Activated naive CD8-positive, alpha-beta T cell treated with anti-CD3 and anti-CD28 coated beads, Interleukin-2, amount 50 U/mL, for 24 hours (primary cell): Measurements from ENCODE around the gene FANCD2.
"Not testable (repeated sequence)": the region's sequence is repeated elsewhere in the genome, so short reads cannot be mapped to it uniquely, and the experiment has no call there.

Experiments
- ATAC-seq: fragments of 150-1000 bp; cut with Tn5 transposase; one replicate; pipeline ENCODE4 v1.10.0; 2021
- DNase-seq: peaks from one replicate; pipeline ENCODE4 v3.0.0; 2021
- H3K27ac Mint-ChIP-seq: one replicate; pipeline ENCODE4 v1.8.0; 2021; ENCODE audit warnings: mild to moderate bottlenecking, mixed read lengths
- H3K27me3 Mint-ChIP-seq: one replicate; pipeline ENCODE4 v1.8.0; 2021; ENCODE audit warnings: mixed read lengths
- H3K36me3 Mint-ChIP-seq: one replicate; pipeline ENCODE4 v1.8.0; 2021; ENCODE audit warnings: low read depth, mixed read lengths
- H3K4me1 Mint-ChIP-seq: one replicate; pipeline ENCODE4 v1.8.0; 2021; ENCODE audit warnings: mixed read lengths
- H3K4me3 Mint-ChIP-seq: one replicate; pipeline ENCODE4 v1.8.0; 2021; ENCODE audit warnings: mild to moderate bottlenecking, moderate library complexity, mixed read lengths
- H3K9me3 Mint-ChIP-seq: one replicate; pipeline ENCODE4 v1.8.0; 2021; ENCODE audit warnings: mixed read lengths

Gene FANCD2

DNA sequence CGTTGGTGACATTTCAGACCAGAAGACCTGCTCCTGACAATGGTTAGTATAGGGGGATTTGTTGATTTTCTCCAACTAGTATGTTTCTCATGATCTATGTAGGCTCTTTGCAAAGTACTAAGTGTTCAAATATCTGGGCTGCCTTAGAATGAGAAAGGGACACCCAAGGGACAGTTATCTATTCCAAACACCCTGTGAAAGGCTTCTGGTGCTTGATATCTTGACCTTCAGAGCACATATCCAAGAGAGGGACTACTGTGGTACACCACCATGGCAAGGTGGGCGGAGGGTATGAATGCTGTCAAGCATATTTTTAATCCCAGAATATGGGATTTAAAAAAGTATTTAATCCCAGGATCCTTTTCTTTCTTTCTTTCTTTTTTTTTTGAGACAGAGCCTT lies 80.7 kb downstream of the FANCD2 start:
- H3K4me1 Mint-ChIP-seq, result no peaks in the 10 kb centered on the region
- ATAC-seq, result no peak

GRCh38 chr3:10108091-10108490 lies 81.9 kb downstream of the FANCD2 start, which contains the start of gene FANCD2OS:
TSS of gene FANCD2OS (minus strand) at chr3:10108255. CDS start at chr3:10104774, 3,481 bp downstream.
- ATAC-seq (no peak), DNase-seq (no peak)
- no peaks in the 10 kb centered on the region for H3K4me1 Mint-ChIP-seq
- no peak within 1 kb of the TSS for H3K4me3 Mint-ChIP-seq
- peak within 1 kb of the TSS; percentile 10 for H3K27ac Mint-ChIP-seq
- H3K36me3 Mint-ChIP-seq, result peaks cover 2% of the 10 kb centered on the region
- no peaks in the 10 kb centered on the region for H3K27me3 Mint-ChIP-seq
- H3K9me3 Mint-ChIP-seq, result no peaks in the 10 kb centered on the region

More for the DNA sequence above, 80.7 kb downstream of the FANCD2 start:
- Mint-ChIP-seq H3K27me3 (no peaks in the 10 kb centered on the region), H3K27ac (no peak overlapping the region), H3K9me3 (no peaks in the 10 kb centered on the region), H3K4me3 (no peak overlapping the region), H3K36me3 (peaks cover 4% of the 10 kb centered on the region)
- no peak for DNase-seq

GRCh38 chr3:10115326-10116137 lies 89.3 kb downstream of the FANCD2 start, which contains the start of gene BRK1:
TSS of gene BRK1 (plus strand) at chr3:10115675. CDS start at chr3:10115702, 27 bp downstream.
- H3K27ac Mint-ChIP-seq, result peak within 1 kb of the TSS; percentile 100
- peaks cover 31% of the 10 kb centered on the region for H3K36me3 Mint-ChIP-seq
- H3K4me3 Mint-ChIP-seq, result peak within 1 kb of the TSS; percentile 100
- H3K4me1 Mint-ChIP-seq, result peaks cover 45% of the 10 kb centered on the region
- peaks cover 2% of the 10 kb centered on the region for H3K27me3 Mint-ChIP-seq
- ATAC-seq (peak; percentile 99), DNase-seq (peak; percentile 95)
- no peaks in the 10 kb centered on the region for H3K9me3 Mint-ChIP-seq

DNA sequence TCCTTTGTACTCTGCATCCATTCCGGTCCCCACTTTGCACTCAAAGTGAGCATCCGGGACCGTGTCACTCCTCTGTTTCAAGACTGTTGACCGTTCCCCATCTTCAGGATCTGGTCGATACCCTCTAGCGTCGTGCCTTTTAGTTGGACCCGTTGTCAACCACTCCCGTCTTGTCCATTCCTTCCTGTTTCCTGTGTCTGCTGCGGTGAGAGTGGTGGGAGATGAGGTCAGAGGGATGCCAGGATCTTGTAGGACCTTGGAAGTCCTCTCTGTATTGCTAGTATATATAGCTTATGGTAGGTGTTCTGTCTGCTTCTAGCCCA lies 89.9 kb downstream of the FANCD2 start:
- peaks cover 37% of the 10 kb centered on the region for H3K36me3 Mint-ChIP-seq
- H3K4me3 Mint-ChIP-seq, result peak overlapping the region; percentile 100
- H3K4me1 Mint-ChIP-seq, result peaks cover 49% of the 10 kb centered on the region
- ATAC-seq, result peak; percentile 6
- H3K27me3 Mint-ChIP-seq, result peaks cover 2% of the 10 kb centered on the region
- DNase-seq, result peak; percentile 15
- H3K9me3 Mint-ChIP-seq, result no peaks in the 10 kb centered on the region
- peak overlapping the region; percentile 100 for H3K27ac Mint-ChIP-seq

DNA sequence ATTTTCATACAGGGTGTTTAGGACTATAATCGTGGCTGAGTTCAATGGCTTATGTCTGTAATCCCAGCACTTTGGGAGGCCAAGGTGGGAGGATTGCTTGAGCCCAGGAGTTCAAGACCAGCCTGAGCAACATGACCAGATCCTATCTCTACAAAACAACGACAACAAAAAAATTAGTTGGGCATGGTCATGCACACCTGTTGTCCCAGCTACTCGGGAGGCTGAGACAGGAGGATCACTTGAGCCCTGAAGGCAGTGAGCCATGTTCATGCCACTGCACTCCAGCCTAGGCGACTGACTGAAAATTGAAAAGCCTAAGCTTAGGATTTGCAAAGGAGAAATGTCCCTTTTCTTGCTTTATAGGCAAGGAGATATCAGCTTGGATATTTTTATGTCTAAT lies 90.7 kb downstream of the FANCD2 start:
- no peak for DNase-seq
- peaks cover 2% of the 10 kb centered on the region for H3K27me3 Mint-ChIP-seq
- H3K36me3 Mint-ChIP-seq, result peaks cover 40% of the 10 kb centered on the region
- H3K4me1 Mint-ChIP-seq, result peaks cover 52% of the 10 kb centered on the region
- no peak for ATAC-seq
- peak overlapping the region; percentile 100 for H3K27ac Mint-ChIP-seq
- H3K9me3 Mint-ChIP-seq, result no peaks in the 10 kb centered on the region
- H3K4me3 Mint-ChIP-seq, result peak overlapping the region; percentile 100

- Mint-ChIP-seq H3K4me1 (peaks cover 63% of the 10 kb centered on the region), H3K27ac (no peak overlapping the region), H3K36me3 (peaks cover 53% of the 10 kb centered on the region), H3K9me3 (no peaks in the 10 kb centered on the region), H3K27me3 (peaks cover 2% of the 10 kb centered on the region), H3K4me3 (no peak overlapping the region)
- ATAC-seq, result no peak
- no peak for DNase-seq
These were observed 93.1 kb downstream of the FANCD2 start for GRCh38 chr3:10119376-10119775.

GRCh38 chr3:10121064-10121463 lies 94.8 kb downstream of the FANCD2 start:
- no peak for DNase-seq
- Mint-ChIP-seq H3K4me3 (no peak overlapping the region), H3K27me3 (no peaks in the 10 kb centered on the region), H3K36me3 (peaks cover 59% of the 10 kb centered on the region), H3K9me3 (no peaks in the 10 kb centered on the region), H3K4me1 (peaks cover 54% of the 10 kb centered on the region), H3K27ac (no peak overlapping the region)
- no peak for ATAC-seq

DNA sequence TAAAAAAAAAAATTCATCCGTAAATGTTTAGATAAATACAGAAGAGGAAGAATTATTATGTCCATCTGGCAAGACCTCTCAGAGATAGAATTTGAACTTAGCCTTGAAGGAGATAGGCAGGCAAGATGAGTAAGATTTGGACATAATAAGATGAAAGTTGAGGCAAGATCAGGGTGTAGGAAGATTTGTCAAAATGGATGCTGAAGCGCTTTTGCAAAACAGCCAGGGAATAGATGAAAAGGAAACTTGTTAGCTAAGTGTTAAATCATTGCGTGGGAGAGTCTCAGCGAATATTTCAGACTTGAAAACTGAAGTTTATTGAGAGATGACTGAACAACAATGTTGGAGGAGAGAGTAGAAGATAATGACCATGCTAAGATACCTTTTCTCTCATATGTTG lies 96.5 kb downstream of the FANCD2 start:
- no peak for ATAC-seq
- peaks cover 39% of the 10 kb centered on the region for H3K4me1 Mint-ChIP-seq
- H3K27ac Mint-ChIP-seq, result peak overlapping the region; percentile 23
- no peaks in the 10 kb centered on the region for H3K9me3 Mint-ChIP-seq
- H3K27me3 Mint-ChIP-seq, result no peaks in the 10 kb centered on the region
- H3K4me3 Mint-ChIP-seq, result no peak overlapping the region
- no peak for DNase-seq
- peaks cover 63% of the 10 kb centered on the region for H3K36me3 Mint-ChIP-seq

DNA sequence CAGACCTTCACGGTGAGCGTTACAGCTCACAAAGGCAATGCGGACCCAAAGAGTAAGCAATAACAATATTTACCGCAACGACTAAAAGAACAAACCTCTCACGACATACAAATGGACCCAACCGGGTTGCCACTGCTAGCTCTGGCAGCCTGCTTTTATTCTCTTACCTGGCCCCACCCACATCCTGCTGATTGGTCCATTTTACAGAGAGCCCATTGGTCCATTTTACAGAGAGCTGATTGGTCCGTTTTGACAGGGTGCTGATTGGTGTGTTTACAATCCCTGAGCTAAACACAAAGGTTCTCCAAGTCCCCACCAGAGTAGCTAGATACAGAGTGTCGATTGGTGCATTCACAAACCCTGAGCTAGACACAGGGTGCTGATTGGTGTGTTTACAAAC lies 109.6 kb downstream of the FANCD2 start:
- H3K9me3 Mint-ChIP-seq, H3K4me3 Mint-ChIP-seq, ATAC-seq, H3K27ac Mint-ChIP-seq, H3K4me1 Mint-ChIP-seq, DNase-seq, H3K27me3 Mint-ChIP-seq, H3K36me3 Mint-ChIP-seq: not testable (repeated sequence)

DNA sequence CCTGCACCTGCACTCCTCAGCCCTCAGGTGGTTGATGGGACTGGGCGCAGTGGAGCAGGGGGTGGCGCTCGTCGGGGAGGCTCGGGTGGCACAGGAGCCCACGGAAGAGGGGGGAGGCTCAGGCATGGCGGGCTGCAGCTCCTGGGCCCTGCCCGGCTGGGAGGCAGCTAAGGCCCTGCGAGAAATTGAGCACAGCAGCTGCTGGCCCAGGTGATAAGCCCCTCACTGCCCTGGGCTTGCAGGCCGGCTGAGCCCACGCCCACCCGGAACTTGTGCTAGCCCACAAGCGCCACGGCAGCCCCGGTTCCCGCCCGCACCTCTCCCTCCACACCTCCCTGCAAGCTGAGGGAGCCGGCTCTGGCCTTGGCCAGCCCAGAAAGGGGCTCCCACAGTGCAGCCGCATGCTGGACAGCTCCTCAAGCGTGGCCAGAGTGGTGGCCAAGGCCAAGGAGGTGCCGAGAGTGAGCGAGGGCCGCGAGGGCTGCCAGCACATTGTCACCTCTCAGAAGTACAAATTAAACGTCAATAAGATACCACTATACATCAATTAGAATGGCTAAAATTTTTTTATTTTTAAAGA lies 110.3 kb downstream of the FANCD2 start:
- no peak overlapping the region for H3K4me3 Mint-ChIP-seq
- H3K36me3 Mint-ChIP-seq, result no peaks in the 10 kb centered on the region
- H3K9me3 Mint-ChIP-seq, result no peaks in the 10 kb centered on the region
- H3K27me3 Mint-ChIP-seq, result no peaks in the 10 kb centered on the region
- no peak overlapping the region for H3K27ac Mint-ChIP-seq
- ATAC-seq (no peak), DNase-seq (no peak)
- peaks cover 7% of the 10 kb centered on the region for H3K4me1 Mint-ChIP-seq

DNA sequence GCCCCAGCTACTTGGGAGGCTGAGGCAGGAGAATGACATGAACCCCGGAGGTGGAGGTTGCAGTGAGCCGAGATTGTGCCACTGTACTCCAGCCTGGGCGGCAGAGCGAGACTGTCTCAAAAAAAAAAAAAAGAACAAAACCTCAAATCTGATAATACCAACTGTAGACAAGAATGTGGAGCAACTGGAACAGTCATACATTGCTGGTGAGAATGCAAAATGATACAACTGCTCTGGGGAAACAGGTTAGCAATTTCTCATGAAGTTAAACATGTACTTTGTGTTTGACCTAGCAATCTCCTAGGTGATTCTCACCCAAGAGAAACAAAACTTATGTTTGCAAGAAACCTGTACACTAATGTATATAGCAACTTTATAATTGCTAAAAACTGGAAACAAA lies 110.9 kb downstream of the FANCD2 start:
- no peaks in the 10 kb centered on the region for H3K27me3 Mint-ChIP-seq
- ATAC-seq, result no peak
- no peak overlapping the region for H3K4me3 Mint-ChIP-seq
- H3K4me1 Mint-ChIP-seq, result peaks cover 7% of the 10 kb centered on the region
- no peaks in the 10 kb centered on the region for H3K36me3 Mint-ChIP-seq
- no peak for DNase-seq
- no peak overlapping the region for H3K27ac Mint-ChIP-seq
- no peaks in the 10 kb centered on the region for H3K9me3 Mint-ChIP-seq

- H3K36me3 Mint-ChIP-seq, result peaks cover 19% of the 10 kb centered on the region
- peak overlapping the region; percentile 95 for H3K4me3 Mint-ChIP-seq
- H3K4me1 Mint-ChIP-seq, result peaks cover 33% of the 10 kb centered on the region
- H3K27me3 Mint-ChIP-seq, result no peaks in the 10 kb centered on the region
- H3K27ac Mint-ChIP-seq, result peak overlapping the region; percentile 86
- H3K9me3 Mint-ChIP-seq, result no peaks in the 10 kb centered on the region
- ATAC-seq (no peak), DNase-seq (no peak)
These were observed 114.8 kb downstream of the FANCD2 start for GRCh38 chr3:10140996-10141546.

DNA sequence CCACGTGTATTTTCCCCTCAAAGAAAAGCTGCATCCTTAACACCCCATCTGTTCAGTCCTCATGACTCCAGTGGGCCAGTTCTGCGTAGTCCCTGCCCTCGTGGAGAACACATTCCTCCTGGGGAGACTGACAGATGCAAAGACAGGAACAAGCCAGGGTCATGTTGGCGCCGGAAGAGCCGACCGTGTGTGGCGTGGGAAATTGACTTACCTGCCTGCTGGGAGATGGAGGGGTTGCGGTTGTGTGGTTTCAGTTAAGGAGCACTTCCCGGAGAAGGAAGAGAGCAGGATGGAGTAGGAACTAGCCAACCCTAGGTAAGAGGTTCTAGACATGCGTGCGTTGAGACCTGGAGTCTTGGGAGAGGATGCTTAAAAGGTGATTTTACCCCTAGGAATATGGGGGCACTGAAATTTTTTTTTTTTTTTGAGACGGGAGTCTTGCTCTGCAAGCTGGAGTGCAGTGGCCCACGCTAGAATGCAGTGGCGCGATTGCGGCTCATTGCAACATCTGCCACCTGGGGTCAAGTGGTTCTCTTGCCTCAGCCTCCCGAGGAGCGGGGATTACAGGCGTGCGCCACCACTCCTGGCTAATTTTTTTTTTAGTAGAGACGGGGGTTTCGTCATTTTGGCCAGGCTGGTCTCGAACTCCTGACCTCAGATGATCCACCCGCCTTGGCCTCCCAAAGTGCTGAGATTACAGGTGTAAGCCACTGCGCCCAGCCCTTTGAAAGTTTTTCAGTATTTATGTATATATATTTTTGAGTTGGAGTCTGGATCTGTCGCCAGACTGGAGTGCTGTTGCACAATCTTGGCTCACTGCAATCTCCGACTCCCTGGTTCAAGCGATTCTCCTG lies 116.7 kb downstream of the FANCD2 start:
- H3K27ac Mint-ChIP-seq, result peak overlapping the region; percentile 86
- no peaks in the 10 kb centered on the region for H3K27me3 Mint-ChIP-seq
- no peak for DNase-seq
- H3K4me1 Mint-ChIP-seq, result peaks cover 41% of the 10 kb centered on the region
- H3K9me3 Mint-ChIP-seq, result no peaks in the 10 kb centered on the region
- no peak for ATAC-seq
- peak overlapping the region; percentile 95 for H3K4me3 Mint-ChIP-seq
- H3K36me3 Mint-ChIP-seq, result peaks cover 26% of the 10 kb centered on the region

DNA sequence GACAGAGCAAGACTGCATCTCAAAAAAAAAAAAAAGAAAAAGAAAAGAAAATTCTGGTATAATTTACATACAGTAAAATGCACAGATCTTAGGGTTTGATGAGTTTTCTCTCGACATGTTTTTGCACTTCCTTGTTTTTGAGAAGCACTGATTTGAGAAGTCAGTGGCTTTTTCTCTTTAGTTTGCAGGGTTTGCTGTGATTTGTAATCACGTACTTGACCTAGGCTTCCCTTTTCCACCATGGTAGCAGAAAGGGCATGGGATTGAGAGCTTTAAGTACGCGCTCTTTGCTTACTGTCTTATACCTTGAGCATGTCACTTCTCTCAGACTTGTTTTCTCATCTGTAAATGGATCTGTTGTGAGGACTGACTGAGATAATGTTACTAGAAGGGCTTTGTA lies 119.4 kb downstream of the FANCD2 start:
- DNase-seq, result no peak
- Mint-ChIP-seq H3K4me1 (peaks cover 45% of the 10 kb centered on the region), H3K9me3 (no peaks in the 10 kb centered on the region), H3K27ac (no peak overlapping the region), H3K4me3 (peak overlapping the region; percentile 62), H3K27me3 (no peaks in the 10 kb centered on the region), H3K36me3 (peaks cover 42% of the 10 kb centered on the region)
- no peak for ATAC-seq
